Measurements from ENCODE around the gene C8G.

Gene C8G

GRCh38 chr9:136944519-136945332 is at the start of gene C8G, which contains the start of gene FBXW5:
C8G (plus strand) TSS chr9:136945243; CDS start chr9:136945321, 78 bp downstream.
FBXW5 (minus strand) TSS chr9:136944738; CDS start chr9:136944083, 655 bp downstream.
- peak; percentile 100 for DNase-seq (ENCODE audit: low spot score)

- no peak for DNase-seq (ENCODE audit: low spot score)
Measured at GRCh38 chr9:136896027-136896426, 49.0 kb upstream of the C8G start.

GRCh38 chr9:136898483-136899100 is 46.5 kb upstream of the C8G start:
- no peak for DNase-seq (ENCODE audit: low spot score)

- DNase-seq (ENCODE audit: low spot score): no peak
Measured at GRCh38 chr9:136899196-136899595, 45.8 kb upstream of the C8G start.

GRCh38 chr9:136900556-136900955 is 44.5 kb upstream of the C8G start:
- DNase-seq (ENCODE audit: low spot score): no peak

GRCh38 chr9:136900988-136901515 is 44.0 kb upstream of the C8G start:
- DNase-seq (ENCODE audit: low spot score): no peak

- DNase-seq (ENCODE audit: low spot score): no peak
Measured at GRCh38 chr9:136901516-136902258, 43.4 kb upstream of the C8G start.

- DNase-seq (ENCODE audit: low spot score): no peak
Measured at GRCh38 chr9:136902259-136902821, 42.7 kb upstream of the C8G start.

GRCh38 chr9:136903041-136903554 is 41.9 kb upstream of the C8G start:
- no peak for DNase-seq (ENCODE audit: low spot score)

GRCh38 chr9:136906266-136906665 is 38.8 kb upstream of the C8G start:
- no peak for DNase-seq (ENCODE audit: low spot score)

GRCh38 chr9:136907011-136907914 is 37.8 kb upstream of the C8G start:
- no peak for DNase-seq (ENCODE audit: low spot score)

- no peak for DNase-seq (ENCODE audit: low spot score)
Measured at GRCh38 chr9:136910197-136910900, 34.7 kb upstream of the C8G start.

- no peak for DNase-seq (ENCODE audit: low spot score)
Measured at GRCh38 chr9:136910901-136911245, 34.2 kb upstream of the C8G start.

GRCh38 chr9:136913701-136914438 is 31.2 kb upstream of the C8G start:
- no peak for DNase-seq (ENCODE audit: low spot score)

- DNase-seq (ENCODE audit: low spot score): no peak
Measured at GRCh38 chr9:136915632-136916329, 29.3 kb upstream of the C8G start.

GRCh38 chr9:136916330-136917184 is 28.5 kb upstream of the C8G start:
- DNase-seq (ENCODE audit: low spot score): no peak

- no peak for DNase-seq (ENCODE audit: low spot score)
Measured at GRCh38 chr9:136917902-136918301, 27.1 kb upstream of the C8G start.

- DNase-seq (ENCODE audit: low spot score): no peak
Measured at GRCh38 chr9:136920069-136920468, 25.0 kb upstream of the C8G start.
